GM18873 (cell line): Measurements from ENCODE around the gene NEU3.
A peak's percentile ranks its signal among the peaks of the same experiment; 100 is the strongest.
"Not testable (repeated sequence)": the region's sequence is repeated elsewhere in the genome, so short reads cannot be mapped to it uniquely, and the experiment has no call there.

Experiments
- ATAC-seq: cut with Tn5 transposase; IDR thresholded peaks from one replicate; pipeline ENCODE4 v1.9.1; 2021; ENCODE audit warnings: mild to moderate bottlenecking, moderate library complexity, moderate number of reproducible peaks; ENCODE audit not compliant: unreplicated experiment, low FRiP score

Gene NEU3

DNA sequence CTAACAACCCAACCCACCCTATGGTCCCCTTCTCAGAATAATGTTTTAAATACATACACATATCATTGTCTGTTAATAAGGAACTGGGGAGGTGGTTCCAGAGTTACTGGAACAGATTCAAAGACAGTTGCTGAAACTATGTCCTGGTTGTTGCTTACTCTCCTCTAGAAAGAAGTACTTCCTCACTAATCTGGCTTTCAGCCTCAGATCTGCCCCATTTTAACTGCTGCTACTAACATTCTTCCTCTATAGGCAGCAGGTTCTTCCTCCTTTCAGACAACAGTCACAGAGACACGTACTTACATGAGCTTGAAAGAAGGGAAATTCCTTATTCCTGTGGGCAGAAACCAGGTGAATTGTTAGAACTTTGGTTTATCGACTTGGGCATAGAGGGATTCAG lies 8.1 kb upstream of the NEU3 start:
- ATAC-seq = no peak

DNA sequence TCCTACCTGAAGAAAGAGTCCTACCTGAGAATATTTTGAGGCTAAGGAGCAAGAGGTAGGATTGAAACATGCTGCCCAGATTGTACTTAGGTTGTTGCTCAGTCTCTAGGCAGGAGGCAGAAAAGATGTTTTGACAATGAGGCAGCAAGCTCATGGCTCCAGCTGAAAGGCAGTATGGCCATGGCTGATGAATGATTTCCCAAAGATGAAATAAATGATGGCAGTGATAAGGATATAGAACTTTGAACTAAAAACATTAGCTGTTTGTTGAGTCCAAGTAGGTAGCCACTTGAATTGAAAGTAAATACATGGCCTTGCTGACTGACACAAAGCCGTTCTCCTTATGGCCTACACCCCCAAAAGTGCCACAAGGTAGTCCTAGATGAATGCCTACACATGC lies 6.8 kb upstream of the NEU3 start:
- ATAC-seq = no peak

DNA sequence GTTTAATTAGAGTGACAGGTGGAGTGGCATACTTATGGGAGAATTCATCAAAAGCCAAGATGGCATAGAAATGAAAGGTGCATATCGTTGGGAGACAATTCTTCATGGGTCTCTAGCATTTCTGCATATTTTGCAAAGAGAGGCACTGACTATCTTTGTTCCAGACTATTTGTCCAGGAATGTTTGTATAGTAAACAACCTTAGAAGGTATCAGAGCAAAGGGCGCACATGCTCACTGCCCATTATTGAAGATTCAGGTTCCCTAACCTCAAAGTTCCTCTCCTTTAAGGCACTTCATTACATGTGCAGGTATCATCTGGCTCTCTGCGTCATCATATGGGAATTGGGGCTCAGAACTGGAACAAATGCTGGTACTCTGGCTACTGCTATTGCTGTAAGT lies 4.7 kb upstream of the NEU3 start:
- ATAC-seq = no peak

DNA sequence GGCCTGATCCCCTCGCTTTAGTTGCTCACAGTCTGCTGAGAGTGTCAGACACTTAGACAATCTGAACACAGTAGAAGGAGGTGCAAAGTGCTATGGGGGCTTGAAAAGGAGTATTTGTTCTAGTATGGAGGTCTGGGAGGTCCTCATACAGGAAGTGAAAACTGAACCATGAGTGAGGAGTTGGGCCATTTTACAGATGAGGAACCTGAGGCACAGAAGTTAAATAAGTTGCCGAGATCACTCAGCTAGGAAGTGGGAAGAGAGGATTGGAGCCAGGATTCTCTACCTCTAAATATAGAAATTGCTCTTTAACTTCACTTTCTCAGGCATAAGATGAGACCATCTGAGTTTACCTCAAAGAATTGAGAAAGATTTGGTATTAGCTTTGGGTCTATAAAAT lies 4.0 kb upstream of the NEU3 start:
- no peak for ATAC-seq

DNA sequence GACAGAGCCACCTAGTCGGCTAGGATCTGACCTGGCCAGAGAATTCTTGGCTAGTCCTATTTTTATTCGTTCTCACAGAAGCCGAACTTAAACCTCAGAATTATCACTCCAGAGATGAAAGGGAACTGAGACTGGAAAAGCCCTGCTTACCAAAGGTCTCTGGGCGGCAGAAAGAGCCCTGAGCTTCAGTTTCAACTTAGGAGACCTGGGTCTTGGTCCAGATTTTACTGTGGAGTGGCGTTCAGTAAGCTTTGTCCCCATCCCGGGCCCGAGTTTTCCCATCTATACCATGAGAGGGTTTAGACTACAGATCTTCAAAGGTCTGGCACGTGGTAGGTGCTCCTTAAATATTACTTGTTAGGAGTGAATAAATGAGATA lies 516 bp downstream of the NEU3 start:
- peak; percentile 6 for ATAC-seq

DNA sequence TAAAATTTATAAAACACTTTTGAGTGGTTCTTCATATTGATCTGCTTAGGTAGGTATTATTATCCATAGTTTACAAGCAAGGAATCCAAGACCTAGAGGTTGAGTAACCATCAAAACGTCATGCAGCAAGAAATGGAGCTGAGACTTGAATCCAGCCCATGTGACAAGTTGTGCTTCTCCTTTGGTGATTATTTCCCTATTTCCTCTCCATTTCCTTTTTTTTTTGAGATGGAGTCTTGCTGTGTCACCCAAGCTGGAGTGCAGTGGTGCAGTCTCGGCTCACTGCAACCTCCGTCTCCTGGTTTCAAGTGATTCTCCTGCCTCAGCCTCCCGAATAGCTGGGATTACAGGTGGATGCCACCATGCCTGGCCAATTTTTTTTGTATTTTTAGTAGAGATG lies 1.4 kb downstream of the NEU3 start:
- ATAC-seq = not testable (repeated sequence)

DNA sequence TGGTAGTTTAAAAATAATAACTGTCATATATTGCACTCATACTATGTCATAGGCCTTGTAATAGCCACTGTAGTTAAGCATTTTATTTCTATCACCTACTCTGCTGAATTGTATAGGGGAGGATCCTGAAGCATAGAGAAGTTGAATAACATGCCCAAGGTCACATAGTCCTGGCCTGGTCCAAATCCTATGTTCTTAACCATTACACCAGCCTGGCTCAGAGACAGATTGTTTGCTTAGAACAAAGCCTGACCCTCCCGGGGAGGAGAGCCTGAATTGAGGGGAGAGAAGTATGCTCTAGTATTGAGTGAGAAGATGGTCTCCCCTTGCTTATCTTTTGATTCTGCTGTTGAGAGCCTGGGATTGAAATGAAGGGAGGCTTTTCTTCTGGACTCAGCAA lies 2.2 kb downstream of the NEU3 start:
- no peak for ATAC-seq

DNA sequence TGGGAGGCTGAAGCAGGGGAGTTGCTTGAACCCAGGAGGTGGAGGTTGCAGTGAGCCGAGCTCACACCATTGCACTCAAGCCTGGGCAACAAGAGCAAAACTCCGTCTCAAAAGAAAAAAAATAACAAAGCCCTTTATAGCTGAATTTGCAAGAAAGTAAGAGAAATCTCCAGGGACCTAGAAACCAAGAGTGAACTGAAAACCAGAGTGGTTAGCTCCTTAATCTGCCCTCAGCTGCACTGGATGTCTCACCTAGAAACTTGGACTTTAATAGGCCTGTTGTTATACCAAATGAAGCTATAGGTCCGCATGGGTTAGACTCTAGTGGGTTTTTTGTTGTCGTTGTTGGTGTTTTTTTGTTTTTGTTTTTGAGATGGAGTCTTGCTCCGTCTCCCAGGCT lies 4.1 kb downstream of the NEU3 start:
- no peak for ATAC-seq

DNA sequence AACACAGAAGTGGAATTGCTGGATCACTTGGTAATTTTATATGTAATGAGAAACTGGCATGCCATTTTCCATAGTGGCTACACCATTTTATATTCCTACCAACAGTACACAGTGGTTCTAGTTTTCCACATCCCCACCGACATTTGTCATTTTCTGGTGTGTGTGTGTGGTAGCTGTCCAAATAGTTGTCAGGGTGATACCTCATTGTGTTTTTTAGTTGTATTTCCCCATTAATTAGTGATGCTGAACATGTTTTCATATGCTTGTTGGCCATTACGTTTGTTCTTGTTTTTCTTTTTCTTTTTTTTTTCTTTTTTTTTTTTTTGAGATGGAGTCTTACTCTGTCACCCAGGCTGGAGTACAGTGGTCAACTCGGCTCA lies 12.2 kb downstream of the NEU3 start:
- ATAC-seq = no peak

DNA sequence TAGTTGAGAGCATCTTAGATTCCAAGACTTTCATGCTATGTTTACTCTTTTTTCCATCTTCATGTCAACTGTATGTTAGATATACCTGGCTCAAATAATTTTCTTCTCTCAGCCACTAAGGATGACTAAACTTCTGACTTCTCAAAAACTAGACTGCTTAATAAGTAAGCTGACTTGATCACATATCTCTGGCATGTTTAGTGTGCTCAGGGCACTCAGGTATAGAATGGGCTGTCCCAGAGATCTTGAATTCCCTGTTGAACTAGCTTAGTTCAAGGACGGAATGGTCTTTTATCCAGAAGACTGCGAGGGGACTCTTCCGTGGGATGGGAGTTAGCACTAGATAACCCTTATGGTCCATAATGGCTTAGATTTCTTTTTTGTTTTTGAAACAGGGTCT lies 13.0 kb downstream of the NEU3 start:
- ATAC-seq = no peak

DNA sequence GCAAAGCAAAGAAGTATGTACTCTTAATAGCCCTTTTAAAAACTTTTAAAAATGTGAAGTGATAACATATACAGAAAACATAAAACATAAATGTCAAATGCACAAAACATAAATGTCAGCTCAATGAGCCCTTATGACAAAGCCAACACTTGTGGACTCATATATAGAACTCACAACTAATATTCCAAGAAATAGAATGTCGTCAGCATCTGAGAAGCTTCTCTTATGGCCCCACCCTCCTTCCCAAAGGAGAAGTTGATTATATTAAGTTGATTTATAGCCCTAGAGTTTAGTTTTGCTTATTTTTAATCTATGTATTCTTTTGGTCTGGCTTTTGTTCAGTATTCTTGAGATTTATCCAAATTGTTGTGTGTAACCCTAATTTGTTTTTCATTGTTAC lies 13.8 kb downstream of the NEU3 start:
- ATAC-seq = no peak

DNA sequence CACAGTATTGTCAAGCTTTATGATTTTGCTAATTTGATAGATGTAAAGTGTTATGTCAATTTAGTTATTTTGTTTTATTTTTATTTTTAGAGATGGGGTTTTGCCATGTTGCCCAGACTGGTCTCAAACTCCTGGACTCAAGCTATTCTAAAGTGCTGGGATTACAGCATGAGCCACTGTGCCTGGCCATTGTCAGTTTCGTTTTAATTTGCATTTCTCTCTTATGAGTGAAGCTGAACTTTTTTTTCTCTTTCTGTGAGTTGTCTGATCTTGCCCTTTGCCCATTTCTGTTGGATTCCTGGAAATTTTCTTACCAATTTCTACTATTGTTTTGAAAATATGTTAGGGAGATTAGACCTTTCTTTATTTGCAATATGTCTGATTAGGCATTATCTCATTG lies 15.5 kb downstream of the NEU3 start:
- ATAC-seq = no peak

DNA sequence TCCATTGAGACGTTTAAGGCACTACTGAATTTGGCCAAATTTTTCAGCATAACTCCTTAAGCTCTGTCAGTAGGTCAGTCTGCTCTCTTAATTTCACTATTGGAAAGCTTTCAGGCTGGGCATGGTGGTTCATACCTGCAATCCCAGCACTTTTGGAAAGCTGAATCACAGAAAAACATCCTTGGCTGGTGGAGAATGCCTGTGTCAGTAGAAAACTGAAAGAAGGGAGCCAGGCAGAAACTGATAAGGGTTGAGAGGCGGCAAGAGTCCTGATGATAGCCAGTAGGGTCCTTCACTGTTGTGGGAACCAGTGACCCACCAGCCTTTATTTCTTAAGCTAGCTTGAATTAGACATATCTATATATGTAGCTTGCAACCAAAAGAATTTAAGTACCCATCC lies 22.6 kb downstream of the NEU3 start:
- no peak for ATAC-seq

DNA sequence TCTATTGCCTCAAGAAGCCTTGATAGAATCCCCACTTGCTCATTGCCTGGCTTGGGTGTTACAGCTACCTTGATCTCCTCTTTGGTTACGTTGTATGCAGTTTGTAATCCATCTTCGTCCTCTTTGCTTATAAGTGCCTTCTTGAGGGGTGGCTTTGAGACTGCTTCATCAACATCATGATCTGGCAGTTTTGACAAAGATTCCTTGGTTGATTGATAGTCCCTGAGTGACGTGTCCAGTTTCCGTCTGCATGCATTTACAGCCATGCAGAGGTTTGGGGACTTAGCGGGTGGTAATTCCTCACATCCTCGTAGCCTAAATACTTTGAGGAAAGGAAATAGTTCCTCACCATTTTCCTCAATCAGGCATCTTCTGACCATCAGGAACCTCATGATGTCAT lies 23.1 kb downstream of the NEU3 start:
- no peak for ATAC-seq

DNA sequence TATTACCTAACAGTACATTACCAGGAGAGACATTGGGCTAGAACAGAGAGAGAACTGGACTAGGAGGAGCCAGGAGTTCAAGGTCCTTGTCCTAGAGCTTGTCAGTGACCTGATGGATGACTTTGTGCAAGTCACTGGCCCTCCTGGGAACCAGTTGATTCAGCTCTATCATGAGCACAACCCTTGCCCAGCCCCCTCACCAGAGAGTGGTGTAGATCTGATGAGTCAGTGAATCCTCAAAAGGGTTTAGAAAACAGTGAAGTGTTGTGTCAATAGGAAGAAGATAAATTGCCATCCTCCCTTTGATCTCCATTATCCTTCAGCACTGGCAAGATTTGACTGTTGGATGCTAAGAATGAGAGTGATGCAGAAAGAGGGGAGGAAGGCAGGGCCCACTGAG lies 24.3 kb downstream of the NEU3 start:
- no peak for ATAC-seq

DNA sequence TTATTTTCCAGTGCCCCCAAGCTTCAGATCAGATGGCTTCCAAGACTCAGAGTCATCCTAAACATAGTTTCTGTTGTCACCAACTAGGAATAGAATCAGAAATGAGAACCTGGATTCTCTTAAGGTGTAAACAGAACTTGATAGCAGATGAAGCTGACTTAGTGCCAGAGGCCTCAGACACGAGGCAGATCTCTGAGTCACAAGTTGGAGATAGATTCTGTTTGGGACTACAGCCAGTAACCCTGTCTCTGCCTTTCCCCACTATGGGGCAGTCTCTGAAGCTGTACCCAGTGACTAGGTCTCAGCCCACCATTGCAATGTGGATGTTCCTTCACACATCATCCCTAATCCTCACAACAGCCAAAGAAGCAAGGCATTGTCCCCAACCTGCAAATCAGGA lies 25.4 kb downstream of the NEU3 start:
- ATAC-seq = no peak

DNA sequence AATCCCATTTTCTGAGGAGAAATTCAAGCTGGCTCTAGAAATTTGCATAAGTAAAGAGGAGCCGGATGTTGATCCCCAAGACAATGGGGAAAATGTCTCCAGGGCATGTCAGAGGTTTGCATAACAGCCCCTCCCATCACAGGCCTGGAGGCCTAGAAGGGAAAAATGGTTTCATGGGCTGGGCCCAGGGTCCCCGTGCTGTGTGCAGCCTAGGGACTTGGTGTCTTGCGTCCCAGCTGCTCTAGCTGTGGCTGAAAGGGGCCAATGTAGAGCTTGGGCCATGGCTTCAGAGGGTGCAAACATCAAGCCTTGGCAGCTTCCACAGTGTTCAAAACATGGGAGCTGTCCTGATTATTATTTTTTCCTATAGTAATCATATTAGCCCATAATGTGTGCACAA lies 30.5 kb downstream of the NEU3 start:
- not testable (repeated sequence) for ATAC-seq

DNA sequence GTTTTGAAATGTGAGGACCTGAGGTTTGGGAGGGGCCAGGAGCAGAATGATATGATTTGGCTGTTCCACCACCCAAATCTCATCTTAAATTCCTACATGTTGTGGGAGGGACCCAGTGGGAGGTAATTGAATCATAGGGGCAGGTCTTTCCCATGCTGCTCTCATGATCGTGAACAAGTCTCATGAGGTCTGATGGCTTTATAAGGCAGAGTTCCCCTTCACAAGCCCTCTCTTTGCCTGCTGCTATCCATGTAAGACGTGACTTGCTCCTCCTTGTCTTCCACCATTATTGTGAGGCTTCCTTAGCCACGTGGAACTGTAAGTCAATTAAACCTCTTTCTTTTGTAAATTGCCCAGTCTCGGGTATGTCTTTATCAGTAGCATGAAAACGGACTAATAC lies 31.6 kb downstream of the NEU3 start:
- not testable (repeated sequence) for ATAC-seq

DNA sequence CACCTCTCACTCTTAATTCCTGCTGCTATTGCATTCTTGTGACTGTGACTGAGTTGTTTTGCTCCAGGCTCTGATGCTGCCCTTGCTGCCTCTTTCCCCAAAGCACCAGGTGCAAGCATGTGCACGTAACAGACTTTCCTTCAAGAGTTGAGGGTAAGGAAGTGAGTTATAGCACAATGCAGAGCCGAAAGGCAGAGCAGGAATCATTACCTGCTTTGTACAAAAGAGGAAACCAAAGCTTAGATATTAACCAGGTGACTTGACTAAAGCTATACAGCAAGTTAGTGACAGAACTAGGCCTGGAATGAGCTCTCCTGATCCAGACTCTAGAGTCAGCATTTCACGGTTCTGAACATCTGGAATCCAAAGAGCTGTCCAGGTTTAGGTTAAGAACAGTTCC lies 33.6 kb downstream of the NEU3 start:
- no peak for ATAC-seq

DNA sequence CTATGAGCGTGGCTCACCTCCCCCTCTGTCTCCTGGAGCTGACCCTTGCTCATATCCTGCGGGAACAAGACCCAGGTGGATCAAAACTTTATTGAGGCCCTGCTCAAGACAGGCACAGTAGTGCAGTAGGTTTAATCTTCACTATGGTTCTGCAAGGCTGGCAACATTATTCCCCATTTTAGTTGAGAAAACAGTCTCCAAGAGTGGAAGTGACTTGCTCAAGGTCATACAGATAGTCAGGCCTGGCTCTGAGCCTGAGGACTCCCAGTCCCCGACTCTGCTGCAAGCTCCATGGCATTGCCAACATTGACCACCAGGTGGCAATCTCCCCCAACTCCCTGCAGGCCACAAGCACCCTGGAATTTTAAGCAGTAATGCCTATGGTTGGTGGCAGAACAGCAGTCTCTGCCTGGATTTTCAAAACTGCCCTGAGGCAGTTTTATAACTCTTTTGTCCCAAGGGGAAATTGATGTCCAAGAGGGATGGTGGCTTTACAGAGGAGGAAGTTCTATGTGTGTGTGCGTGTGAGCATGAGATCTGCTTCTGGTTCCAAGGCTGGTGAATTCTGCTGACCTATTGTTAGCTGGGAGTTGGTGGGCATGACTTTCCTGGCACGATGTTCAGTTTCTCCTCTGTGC lies 34.1 kb downstream of the NEU3 start:
- ATAC-seq = no peak

DNA sequence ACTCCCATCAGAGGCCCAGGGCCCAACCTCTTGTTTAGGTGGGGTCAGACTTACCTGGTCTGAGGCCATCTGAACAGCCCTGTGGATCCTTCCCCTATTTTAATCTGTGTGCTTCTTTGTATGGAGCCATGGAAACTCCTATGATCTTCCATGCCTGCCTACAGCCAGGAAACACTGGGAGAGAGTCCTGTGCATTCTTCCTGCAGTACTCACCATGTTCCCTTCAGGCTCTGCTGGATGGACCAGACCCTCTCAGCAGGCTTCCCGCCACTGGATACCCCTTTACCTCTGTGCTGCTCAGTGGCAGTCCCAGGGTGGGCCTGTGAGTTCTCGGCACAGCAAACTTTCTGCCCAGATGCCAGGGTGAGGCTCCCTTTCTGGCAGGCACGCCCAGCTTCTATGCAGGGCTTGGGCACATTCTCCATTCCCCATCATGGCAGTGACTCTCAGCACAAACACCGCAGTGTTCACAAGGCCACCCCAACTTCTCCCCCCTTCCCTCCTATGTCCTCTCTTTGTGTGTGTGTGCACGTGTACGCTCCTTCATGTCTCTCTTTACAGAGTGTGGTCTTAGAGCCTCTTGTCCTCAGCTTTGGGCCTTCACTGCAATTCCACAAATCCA lies 34.8 kb downstream of the NEU3 start:
- no peak for ATAC-seq

DNA sequence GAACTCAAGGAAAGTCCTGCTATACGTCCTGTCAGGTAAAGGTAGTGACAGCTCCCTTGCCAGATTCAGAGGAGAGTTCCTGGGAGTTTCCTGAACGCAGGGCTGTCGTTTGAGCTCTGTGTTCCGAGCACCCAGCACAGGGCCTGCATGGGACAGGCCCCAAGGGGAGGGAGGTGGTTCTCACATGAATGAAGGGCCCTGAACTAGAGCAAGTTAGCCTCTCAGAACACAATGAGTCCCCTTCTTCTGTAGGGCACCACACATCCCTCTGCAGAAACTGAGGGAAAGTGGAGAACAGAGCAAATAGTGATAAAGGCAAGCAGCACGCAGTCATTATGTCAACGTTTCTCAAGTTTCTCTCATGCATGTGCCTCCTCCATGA lies 35.3 kb downstream of the NEU3 start:
- ATAC-seq = no peak

DNA sequence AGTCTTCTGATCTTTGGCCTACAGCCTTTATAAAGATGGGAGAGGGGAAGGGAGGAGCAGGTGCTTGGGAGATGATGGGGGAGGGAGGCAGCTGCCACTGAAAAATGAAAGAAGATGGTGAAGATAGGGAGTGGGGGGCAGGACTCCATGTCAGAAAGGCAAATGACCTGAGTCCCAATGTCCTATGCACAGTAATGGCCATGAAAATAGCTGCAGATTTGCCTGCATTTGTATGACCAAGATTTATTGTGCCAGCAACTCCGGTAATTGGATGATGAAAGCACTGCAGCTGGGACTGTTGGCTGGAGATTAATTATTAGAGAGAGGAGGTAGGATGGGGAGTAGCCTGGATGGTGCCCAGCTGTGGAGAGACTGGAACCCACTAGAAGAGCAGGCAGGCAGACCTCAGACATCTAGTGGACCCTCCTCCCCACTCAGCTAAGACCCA lies 36.1 kb downstream of the NEU3 start:
- no peak for ATAC-seq
